ENCODE measurements around the gene SDR9C7. TPM values are rescaled to one million over a fixed set of nuclear protein-coding genes. Genes with fewer than 3 reads are reported as not detected.
"Not testable (repeated sequence)": the region's sequence is repeated elsewhere in the genome, so short reads cannot be mapped to it uniquely, and the experiment has no call there.

SDR9C7 gene
- total RNA-seq, 2 experiments from 2014 or later, result not detected

- ChIA-PET CTCF (interaction anchor here (0.6 kb wide), 1 partner anchor 170 kb away, joined by 3 read pairs; no protein-coding TSS in a partner anchor), POLR2A (no interaction called here)
- ATAC-seq (ENCODE audit: poor library complexity) (no peak), DNase-seq (no peak)
- Histone ChIP-seq H3K27ac (ENCODE audit: low read depth in 1 of 2, low read length in 2 of 2) (no peak overlapping the region), H3K4me3 (ENCODE audit: low read length) (no peak overlapping the region), H3K9me3 (ENCODE audit: control insufficient read depth in 1 of 2, insufficient read depth in 1 of 2, low read length in 2 of 2) (no peaks in the 10 kb centered on the region), H3K36me3 (ENCODE audit: insufficient read depth, low read length) (no peaks in the 10 kb centered on the region), H3K27me3 (ENCODE audit: control insufficient read depth in 1 of 2, insufficient read depth in 2 of 2, low read length in 2 of 2) (peaks cover 0 to 2% of the 10 kb centered on the region in 2 experiments), H3K4me1 (ENCODE audit: insufficient read depth, low read length) (peaks cover 7% of the 10 kb centered on the region)
- Mint-ChIP-seq H3K27ac (no peak overlapping the region), H3K36me3 (ENCODE audit: low read depth) (no peaks in the 10 kb centered on the region), H3K27me3 (no peaks in the 10 kb centered on the region), H3K4me1 (ENCODE audit: low read depth) (peaks cover 15% of the 10 kb centered on the region), H3K9me3 (no peaks in the 10 kb centered on the region), H3K4me3 (no peak overlapping the region)
- no peak for TF ChIP-seq CTCF (IDR thresholded peaks at IDR 0.05)
- intact Hi-C loops (cut with DNase I, micrococcal nuclease), result no loop called here
Observed at GRCh38 chr12:56927281-56927680, 6.9 kb downstream of the SDR9C7 start.

- CTCF ChIA-PET, result no interaction called here
- POLR2A ChIA-PET, result no interaction called here
- DNase-seq, result no peak
Observed at GRCh38 chr12:56922031-56922430, 12.2 kb downstream of the SDR9C7 start.

GRCh38 chr12:56921346-56921745 is 12.9 kb downstream of the SDR9C7 start:
- H3K27ac ChIP-seq (ENCODE audit: low read depth in 1 of 2, low read length in 2 of 2), result no peak overlapping the region
- CTCF ChIA-PET, result no interaction called here
- intact Hi-C loops (cut with DNase I, micrococcal nuclease), result no loop called here
- H3K27me3 ChIP-seq (ENCODE audit: control insufficient read depth in 1 of 2, insufficient read depth in 2 of 2, low read length in 2 of 2), result peaks cover 0 to 9% of the 10 kb centered on the region in 2 experiments
- DNase-seq, result no peak
- Mint-ChIP-seq H3K36me3 (ENCODE audit: low read depth) (no peaks in the 10 kb centered on the region), H3K4me3 (no peak overlapping the region), H3K27me3 (peaks cover 5% of the 10 kb centered on the region), H3K27ac (no peak overlapping the region), H3K4me1 (ENCODE audit: low read depth) (no peaks in the 10 kb centered on the region), H3K9me3 (peaks cover 9% of the 10 kb centered on the region)
- POLR2A ChIA-PET, result no interaction called here
- ATAC-seq (ENCODE audit: poor library complexity), result no peak
- H3K4me1 ChIP-seq (ENCODE audit: insufficient read depth, low read length), result no peaks in the 10 kb centered on the region
- H3K36me3 ChIP-seq (ENCODE audit: insufficient read depth, low read length), result no peaks in the 10 kb centered on the region
- TF ChIP-seq CTCF (IDR thresholded peaks at IDR 0.05), result no peak
- H3K4me3 ChIP-seq (ENCODE audit: low read length), result no peak overlapping the region
- peaks cover 0 to 10% of the 10 kb centered on the region in 2 experiments for H3K9me3 ChIP-seq (ENCODE audit: control insufficient read depth in 1 of 2, insufficient read depth in 1 of 2, low read length in 2 of 2)

More at GRCh38 chr12:56922031-56922430, 12.2 kb downstream of the SDR9C7 start:
- no peak overlapping the region for H3K27ac Mint-ChIP-seq
- TF ChIP-seq CTCF (IDR thresholded peaks at IDR 0.05), result no peak
- Histone ChIP-seq H3K27me3 (ENCODE audit: control insufficient read depth in 1 of 2, insufficient read depth in 2 of 2, low read length in 2 of 2) (peaks cover 0 to 5% of the 10 kb centered on the region in 2 experiments), H3K27ac (ENCODE audit: low read depth in 1 of 2, low read length in 2 of 2) (no peak overlapping the region), H3K4me3 (ENCODE audit: low read length) (no peak overlapping the region), H3K36me3 (ENCODE audit: insufficient read depth, low read length) (no peaks in the 10 kb centered on the region), H3K4me1 (ENCODE audit: insufficient read depth, low read length) (no peaks in the 10 kb centered on the region), H3K9me3 (ENCODE audit: control insufficient read depth in 1 of 2, insufficient read depth in 1 of 2, low read length in 2 of 2) (peaks cover 0 to 10% of the 10 kb centered on the region in 2 experiments)
- intact Hi-C loops (cut with DNase I, micrococcal nuclease), result no loop called here
- peaks cover 9% of the 10 kb centered on the region for H3K9me3 Mint-ChIP-seq
- no peak for ATAC-seq (ENCODE audit: poor library complexity)
- H3K36me3 Mint-ChIP-seq (ENCODE audit: low read depth), result no peaks in the 10 kb centered on the region
- H3K4me1 Mint-ChIP-seq (ENCODE audit: low read depth), result no peaks in the 10 kb centered on the region
- no peak overlapping the region for H3K4me3 Mint-ChIP-seq
- H3K27me3 Mint-ChIP-seq, result peaks cover under 1% of the 10 kb centered on the region

GRCh38 chr12:56918139-56918538 is 16.1 kb downstream of the SDR9C7 start:
- ATAC-seq (ENCODE audit: poor library complexity); H3K4me1 Mint-ChIP-seq (ENCODE audit: low read depth): not testable (repeated sequence)

More at GRCh38 chr12:56918139-56918538, 16.1 kb downstream of the SDR9C7 start:
- H3K9me3 Mint-ChIP-seq; H3K4me3 ChIP-seq (ENCODE audit: low read length); H3K4me1 ChIP-seq (ENCODE audit: insufficient read depth, low read length); H3K9me3 ChIP-seq (ENCODE audit: control insufficient read depth in 1 of 2, insufficient read depth in 1 of 2, low read length in 2 of 2); POLR2A ChIA-PET; intact Hi-C loops (cut with DNase I, micrococcal nuclease); DNase-seq; H3K27ac Mint-ChIP-seq; H3K27me3 Mint-ChIP-seq; H3K4me3 Mint-ChIP-seq; H3K27ac ChIP-seq (ENCODE audit: low read depth in 1 of 2, low read length in 2 of 2); H3K36me3 Mint-ChIP-seq (ENCODE audit: low read depth); CTCF ChIA-PET; H3K36me3 ChIP-seq (ENCODE audit: insufficient read depth, low read length): not testable (repeated sequence)
- peaks cover 0 to 13% of the 10 kb centered on the region in 2 experiments for H3K27me3 ChIP-seq (ENCODE audit: control insufficient read depth in 1 of 2, insufficient read depth in 2 of 2, low read length in 2 of 2)

Data from CD4-positive, alpha-beta T cell (primary cell).